ENCODE data around the gene ITGA11.

- TF ChIP-seq POLR2A (IDR thresholded peaks at IDR 0.05) (no peak), CTCF (IDR thresholded peaks at IDR 0.05) (no peak)
These were observed 114.5 kb downstream of the ITGA11 start for GRCh38 chr15:68317281-68318007.
